SKM-1 (cell line): ENCODE measurements around the gene CPXM2.

Experiments used
- DNase-seq: peaks from one replicate; lab custom pipeline; 2025; ENCODE audit not compliant: unreplicated experiment; lab: John Stamatoyannopoulos, UW

CPXM2 gene

DNA sequence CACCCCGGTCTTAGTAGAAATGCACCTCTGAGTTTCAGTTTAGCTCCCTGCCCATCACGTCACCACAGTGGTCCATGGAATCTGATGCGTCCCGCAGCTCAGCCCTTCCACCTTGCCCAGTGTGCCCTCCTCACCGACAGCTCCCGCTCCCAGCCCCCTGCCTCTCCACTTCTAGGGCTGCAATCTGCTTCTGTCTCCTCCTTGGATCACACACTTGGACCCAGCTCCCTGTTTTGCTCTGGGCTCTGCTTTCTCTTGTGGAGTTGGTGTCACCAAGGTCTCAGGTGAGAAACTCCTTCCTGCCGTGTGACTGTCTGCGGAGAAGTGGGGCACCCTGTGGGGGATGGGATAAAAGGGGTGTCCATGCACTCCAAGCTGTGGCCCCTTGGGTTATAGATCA, 187.5 kb downstream of the CPXM2 start:
- no peak for DNase-seq

DNA sequence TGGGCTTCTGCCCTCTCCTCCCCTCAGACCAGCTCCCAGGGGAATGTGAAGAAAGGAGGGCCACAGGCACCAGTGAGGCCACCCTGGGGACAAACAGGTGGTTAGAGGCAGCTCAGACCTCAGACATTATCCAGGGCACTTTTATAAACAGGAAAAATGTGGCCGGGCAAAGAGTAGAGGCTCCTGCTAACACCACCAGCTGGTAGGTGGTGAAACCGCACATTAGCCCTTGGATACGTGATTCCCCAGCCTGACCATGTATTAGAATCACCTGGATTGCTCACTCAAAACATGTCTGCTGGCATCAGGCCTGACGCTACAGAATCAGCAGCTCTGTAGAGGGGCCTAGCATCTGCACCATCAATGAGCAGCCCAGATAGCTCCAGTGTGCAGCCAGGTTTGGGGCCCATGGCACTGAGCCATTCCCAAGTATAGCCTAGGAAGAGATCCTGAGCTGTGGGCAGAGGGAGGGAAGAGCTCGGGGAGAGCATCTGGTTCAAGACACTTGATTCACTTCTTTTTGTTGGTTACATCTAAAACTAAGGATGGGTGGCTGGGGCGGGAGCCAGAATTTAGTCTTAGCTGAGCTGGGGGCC, 188.3 kb downstream of the CPXM2 start:
- DNase-seq: no peak
